GM12878 (cell line): ENCODE results near the gene SLC26A11. TPM values are rescaled to one million over a fixed set of nuclear protein-coding genes. Genes with fewer than 3 reads are reported as not detected.

Experiments used
- ATAC-seq: fragments of 200-7000 bp; cut with Tn5 transposase; 3 replicates; pipeline ENCODE4 v1.9.1; 2020; ENCODE audit warnings: mild to moderate bottlenecking, moderate library complexity
- BruUV-seq: library from RNA; stranded (reverse); fragments of 400-500 nt; replicated peaks from 2 replicates; lab custom pipeline; 2021; lab: Mats Ljungman, UMichigan
- CTCF ChIA-PET: fragments of 300-600 bp; sonication (Branson Sonifier 250); formaldehyde crosslinking; extraction: SDS; loops from one replicate; lab custom pipeline; 2021; ENCODE audit warnings: inconsistent platforms; lab: Yijun Ruan, JAX
- POLR2A ChIA-PET: fragments of 350-600 bp; formaldehyde crosslinking; extraction: SDS; loops from one replicate; lab custom pipeline; 2021; ENCODE audit warnings: inconsistent platforms; lab: Charles Lee
- RAD21 ChIA-PET: fragments of 300-600 bp; sonication (Branson Sonifier 250); formaldehyde crosslinking; loops from one replicate; lab custom pipeline; 2023; ENCODE audit warnings: antibody characterized with exemption; ENCODE audit not compliant: unreplicated experiment; lab: Charles Lee
- SMC1A ChIA-PET: fragments of 300-600 bp; sonication (Branson Sonifier 250); formaldehyde crosslinking; loops from one replicate; lab custom pipeline; 2023; ENCODE audit not compliant: unreplicated experiment, uncharacterized antibody; lab: Charles Lee
- DNase-seq: peaks from one replicate; pipeline ENCODE4 v3.0.0-alpha.2; 2011; ENCODE audit warnings: low read depth, low spot score
- FAIRE-seq: peaks from 3 replicates; lab custom pipeline; 2011; peaks lifted over from hg19 to GRCh38; lab: Jason Lieb, UNC
- H2AFZ ChIP-seq: 2 replicates; pipeline ENCODE4 v1.6.0; 2011; ENCODE audit warnings: low read depth, low read length, control low read depth; ENCODE audit not compliant: control insufficient read depth
- H3K27ac ChIP-seq: 2 replicates; pipeline ENCODE4 v1.5.1; 2011; ENCODE audit warnings: control low read depth; ENCODE audit not compliant: control insufficient read depth, insufficient read depth
- H3K27me3 ChIP-seq, 2 experiments: replicated peaks in 1 of 2; 2 replicates each; pipeline versions ENCODE4 v1.6.0 to v1.6.1; 2011; ENCODE audit warnings: low read length in 1 of 2; ENCODE audit not compliant: control insufficient read depth in 2 of 2, insufficient read depth in 2 of 2
- H3K36me3 ChIP-seq, 2 experiments: 2 replicates each; pipeline ENCODE4 v1.5.1; 2011; ENCODE audit warnings: low read length in 1 of 2; ENCODE audit not compliant: control insufficient read depth in 2 of 2, insufficient read depth in 2 of 2
- H3K4me1 ChIP-seq: 2 replicates; pipeline ENCODE4 v1.6.1; 2011; ENCODE audit warnings: mild to moderate bottlenecking, low read length, moderate library complexity, mixed read lengths; ENCODE audit not compliant: control insufficient read depth, insufficient read depth
- H3K4me2 ChIP-seq: 2 replicates; pipeline ENCODE4 v1.6.0; 2011; ENCODE audit warnings: control low read depth; ENCODE audit not compliant: control insufficient read depth, insufficient read depth
- H3K4me3 ChIP-seq: fragments of 200-600 bp; sonication (generic); 2 replicates; pipeline ENCODE4 v1.5.1; 2016
- H3K79me2 ChIP-seq: 2 replicates; pipeline ENCODE4 v1.6.0; 2011; ENCODE audit warnings: low read length; ENCODE audit not compliant: control insufficient read depth, insufficient read depth
- H3K9ac ChIP-seq: 2 replicates; pipeline ENCODE4 v1.8.0; 2011; ENCODE audit warnings: low read length, control low read depth, mixed read lengths; ENCODE audit not compliant: control insufficient read depth, insufficient read depth
- H3K9me3 ChIP-seq: replicated peaks from 3 replicates; pipeline ENCODE4 v1.5.1; 2011; ENCODE audit warnings: mild to moderate bottlenecking, low read length; ENCODE audit not compliant: control insufficient read depth, insufficient read depth
- H4K20me1 ChIP-seq: 2 replicates; pipeline ENCODE4 v1.6.0; 2011; ENCODE audit not compliant: control insufficient read depth, insufficient read depth
- ASH2L ChIP-seq: fragments of 300-600, 200-600 bp; sonication (generic); IDR thresholded peaks from 2 replicates; pipeline ENCODE4 v1.6.1; 2017; ENCODE audit warnings: low read depth, mild to moderate bottlenecking, borderline replicate concordance
- ATF2 ChIP-seq: IDR thresholded peaks from 2 replicates; pipeline ENCODE4 v1.6.1; 2012; ENCODE audit warnings: low read length, inconsistent platforms
- BCLAF1 ChIP-seq: fragments of 450-650 bp; IDR thresholded peaks from 2 replicates; pipeline ENCODE4 v1.6.1; 2017; ENCODE audit warnings: antibody characterized with exemption, mild to moderate bottlenecking, moderate library complexity
- CTCF ChIP-seq, 3 experiments: IDR thresholded peaks in 2 of 3; conservative IDR thresholded peaks in 1 of 3; 2 replicates each; pipeline ENCODE4 v1.5.1; 2011; ENCODE audit warnings: low read depth in 3 of 3, low read length in 3 of 3, mild to moderate bottlenecking in 3 of 3, control low read depth in 2 of 3, moderate library complexity in 2 of 3, inconsistent platforms in 1 of 3, mixed read lengths in 1 of 3; ENCODE audit not compliant: control insufficient read depth in 2 of 3, insufficient read depth in 1 of 3; ENCODE audit errors: extremely low read depth in 1 of 3
- ELK1 ChIP-seq: IDR thresholded peaks from 2 replicates; pipeline ENCODE4 v1.6.1; 2012; ENCODE audit warnings: low read depth, low read length, improper control_type of control experiment
- FOXK2 ChIP-seq: fragments of 450-650 bp; IDR thresholded peaks from 2 replicates; pipeline ENCODE4 v1.6.1; 2017; ENCODE audit warnings: mild to moderate bottlenecking, moderate library complexity
- KDM1A ChIP-seq: fragments of 200-600 bp; sonication (generic); IDR thresholded peaks from 2 replicates; pipeline ENCODE4 v1.6.1; 2016; ENCODE audit warnings: borderline replicate concordance
- MTA3 ChIP-seq: IDR thresholded peaks from 2 replicates; pipeline ENCODE4 v1.6.1; 2012; ENCODE audit warnings: low read length, inconsistent platforms, borderline replicate concordance
- NR2F1 ChIP-seq: fragments of 450-650 bp; conservative IDR thresholded peaks from 2 replicates; pipeline ENCODE4 v1.6.1; 2017; ENCODE audit warnings: mild to moderate bottlenecking
- PKNOX1 ChIP-seq: fragments of 450-650 bp; IDR thresholded peaks from 2 replicates; pipeline ENCODE4 v1.6.1; 2016; ENCODE audit warnings: mild to moderate bottlenecking
- RFX5 ChIP-seq: IDR thresholded peaks from 2 replicates; pipeline ENCODE4 v1.6.1; 2011; ENCODE audit warnings: low read depth, low read length, improper control_type of control experiment
- STAT1 ChIP-seq: fragments of 450-650 bp; conservative IDR thresholded peaks from 2 replicates; pipeline ENCODE4 v1.6.1; 2014; ENCODE audit warnings: antibody characterized with exemption, mild to moderate bottlenecking
- WRNIP1 ChIP-seq: IDR thresholded peaks from 2 replicates; pipeline ENCODE4 v1.6.1; 2011; ENCODE audit warnings: low read depth, low read length, improper control_type of control experiment, borderline replicate concordance
- WGBS: methylation state at CpG from one replicate; pipeline ENCODE4 v1.1.6; 2016; ENCODE audit warnings: low lambda C conversion rate; ENCODE audit not compliant: insufficient replicate concordance, insufficient coverage; ENCODE audit errors: missing lambda C conversion rate; 5-methylcytosine and 5-hydroxymethylcytosine counted together
- in situ Hi-C: fragments of 300-500 bp; cut with MboI; formaldehyde crosslinking; loops from 9 replicates; pipeline ENCODE4 v1.14.3; 2018; ENCODE audit warnings: mixed read lengths
- intact Hi-C: fragments of 100-400 bp; cut with micrococcal nuclease; formaldehyde crosslinking; loops from one replicate; pipeline ENCODE4 v1.14.2; 2022; ENCODE audit not compliant: unreplicated experiment
- polyA plus RNA-seq, 11 experiments: library from polyadenylated mRNA; depleted of rRNA in 4 of 11; unstranded in 6 of 11; stranded (reverse) in 5 of 11; fragments of >200 nt; fragmentation: Nextera tagmentation in 4 of 11; fragmentation: Illumina TruSeq in 1 of 11; extraction: Ambion mirVana in 4 of 11; extraction: Trizol in 1 of 11; gene quantifications; 1 replicate in 1 of 11; 2 replicates in 10 of 11; pipeline versions ENCODE4 v1.2.1 to v1.2.3, GENCODE V29; 2011 to 2016; ENCODE audit warnings: inconsistent platforms in 2 of 11, missing spikeins in 2 of 11, low read depth in 1 of 11
- total RNA-seq, 4 experiments: library from RNA; depleted of rRNA in 3 of 4; stranded (reverse); fragments of >200 nt in 3 of 4; fragmentation: Illumina TruSeq in 1 of 4; extraction: Trizol in 1 of 4; gene quantifications; 2 replicates each; pipeline versions ENCODE4 v1.2.1 to v1.2.3, GENCODE V29; 2013 to 2021

Gene SLC26A11
- total and polyA plus RNA-seq, 10 of the 15 experiments (the other 5 are each of a cell fraction or from before 2014, with no cell fraction given), result 0.05 to 4.1 (median 1.2) TPM; not detected in 1

GRCh38 chr17:80191192-80191591 is 29.0 kb upstream of the SLC26A11 start (continued):
- TF ChIP-seq BCLAF1 (no peak), FOXK2 (no peak)

GRCh38 chr17:80191865-80192661 is 28.2 kb upstream of the SLC26A11 start:
- H3K4me2 ChIP-seq, result no peak overlapping the region
- FAIRE-seq (no peak), DNase-seq (no peak), ATAC-seq (no peak)
- no peaks in the 10 kb centered on the region for H3K27me3 ChIP-seq
- CTCF ChIA-PET, result no interaction called here
- H3K9ac ChIP-seq, result no peak overlapping the region
- no peaks in the 10 kb centered on the region for H3K79me2 ChIP-seq
- no peak overlapping the region for H3K4me3 ChIP-seq
- no peak overlapping the region for H3K27ac ChIP-seq
- no peaks in the 10 kb centered on the region for H3K36me3 ChIP-seq
- no peaks in the 10 kb centered on the region for H3K4me1 ChIP-seq
- H3K9me3 ChIP-seq, result peaks cover 2% of the 10 kb centered on the region; the same call in 1 of the 3 replicates
- intact Hi-C loops (loop anchor here (10.0 kb wide), 2 partner anchors 143 to 173 kb away; no protein-coding TSS in a partner anchor), in situ Hi-C loops (no loop called here)
- POLR2A ChIA-PET, result no interaction called here
- WGBS, result 60% methylated on average over 29 of the region's 29 CpGs
- H4K20me1 ChIP-seq, result no peaks in the 10 kb centered on the region
- BruUV-seq, result no TSS peak
- SMC1A ChIA-PET, result interaction anchor here (1.2 kb wide), 1 partner anchor 170 kb away, joined by 3 read pairs; no protein-coding TSS in a partner anchor
- RAD21 ChIA-PET, result no interaction called here
- no peak overlapping the region for H2AFZ ChIP-seq
- TF ChIP-seq KDM1A (no peak), MTA3 (no peak), PKNOX1 (no peak), ATF2 (no peak), RFX5 (no peak), STAT1 (no peak), ELK1 (no peak), CTCF (IDR thresholded peaks at IDR 0.05 in 2 of 3, conservative IDR thresholded peaks at IDR 0.05 in 1 of 3; ENCODE audit: control insufficient read depth in 2 of 3, extremely low read depth in 1 of 3, insufficient read depth in 1 of 3, low read depth in 3 of 3, low read length in 3 of 3) (no peak), ASH2L (no peak), NR2F1 (no peak), WRNIP1 (no peak)
